Measurements from ENCODE around the gene UBTD1. TPM values are rescaled to one million over a fixed set of nuclear protein-coding genes. Genes with fewer than 3 reads are reported as not detected.
"Not testable (repeated sequence)": the region's sequence is repeated elsewhere in the genome, so short reads cannot be mapped to it uniquely, and the experiment has no call there.

UBTD1 gene
- total RNA-seq, 1 donor from 2014 or later: 45.1 TPM

DNA sequence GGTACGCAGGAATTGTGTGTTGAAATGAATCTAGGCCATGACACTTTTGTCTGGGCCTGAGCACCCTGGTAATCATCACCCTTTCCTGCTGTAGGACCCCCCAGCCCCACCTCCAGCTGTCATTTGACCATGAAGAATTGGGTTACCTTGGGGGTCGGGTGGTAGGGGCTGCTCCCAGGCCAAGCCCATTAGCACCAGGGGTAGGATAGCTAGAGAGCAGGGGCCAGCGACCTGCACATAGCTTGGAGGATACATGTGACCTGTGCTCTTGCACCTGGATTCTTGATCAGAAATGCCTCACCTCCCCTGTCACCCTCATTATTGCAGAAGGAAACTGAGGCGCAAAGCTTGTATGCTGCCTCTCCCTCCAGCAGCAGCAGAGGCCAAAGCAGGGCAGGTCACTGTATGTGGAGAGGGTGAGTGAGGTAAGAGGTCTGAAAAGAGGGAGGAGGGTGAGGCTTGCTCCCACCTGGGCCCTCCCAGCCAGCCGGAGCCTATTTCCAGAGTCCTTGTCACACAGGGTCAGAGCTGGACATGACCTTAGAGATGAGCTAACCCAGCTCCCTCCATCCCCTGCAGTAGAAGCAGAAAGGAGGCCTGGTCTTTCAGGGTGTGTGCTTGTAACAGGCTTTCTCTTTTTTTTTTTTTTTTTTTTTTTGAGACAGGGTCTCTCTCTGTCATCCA, 38.6 kb downstream of the UBTD1 start:
- DNase-seq (ENCODE audit: low read depth in 2 of 2): no peak

GRCh38 chr10:97538411-97538810, 39.7 kb downstream of the UBTD1 start:
- peak in 1 of 2 donors; percentile 53 for DNase-seq (ENCODE audit: low read depth in 2 of 2)

- no peak for DNase-seq (ENCODE audit: low read depth in 2 of 2)
Measured at GRCh38 chr10:97538839-97539238, 40.1 kb downstream of the UBTD1 start.

- no peak for DNase-seq (ENCODE audit: low read depth in 2 of 2)
Measured at GRCh38 chr10:97539523-97540200, 40.9 kb downstream of the UBTD1 start.

GRCh38 chr10:97540669-97541500, 42.2 kb downstream of the UBTD1 start:
- no peak for DNase-seq (ENCODE audit: low read depth in 2 of 2)

DNA sequence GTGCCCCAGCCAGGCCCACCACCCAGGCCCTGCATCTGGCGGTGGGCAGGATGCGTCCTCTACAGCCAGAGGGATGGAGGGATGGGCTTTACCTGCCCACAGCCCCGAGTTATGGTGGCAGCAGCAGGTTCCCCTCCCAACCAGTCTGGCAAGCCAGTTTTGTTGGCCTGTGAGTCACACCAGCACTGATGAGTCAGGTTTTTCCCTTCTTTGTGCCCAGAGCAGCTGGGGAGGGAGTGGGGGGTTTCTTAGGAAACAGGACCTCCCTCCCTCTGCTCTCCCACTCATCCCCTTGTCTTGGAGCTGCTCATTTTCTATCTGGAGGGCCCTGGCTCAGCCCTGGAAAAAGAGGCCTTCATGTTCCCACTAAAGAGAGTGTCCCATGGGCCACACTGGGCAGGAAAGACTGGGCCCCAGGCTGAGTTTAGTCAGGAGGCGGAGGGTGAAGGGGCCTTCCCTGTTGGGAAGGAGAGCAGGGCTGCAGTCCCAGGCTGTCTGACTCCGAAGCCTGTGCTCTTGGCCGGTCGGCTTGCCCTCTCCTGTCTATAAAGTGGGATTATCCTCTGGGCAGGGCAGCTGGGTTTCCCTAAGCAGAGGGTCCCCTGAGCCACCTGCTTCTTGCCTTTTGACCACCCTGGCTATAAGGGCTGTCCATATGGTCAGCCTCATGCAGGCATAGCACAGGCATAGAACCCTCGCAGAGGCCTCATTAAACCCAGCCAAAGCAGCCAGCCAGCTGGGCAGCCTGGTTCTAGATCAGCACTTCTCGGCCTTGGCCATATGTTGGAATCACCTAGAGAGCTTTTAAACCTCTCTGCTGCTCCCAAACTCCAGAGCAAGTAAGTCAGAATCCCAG, 43.7 kb downstream of the UBTD1 start:
- DNase-seq (ENCODE audit: low read depth in 2 of 2): peak; percentile 81 to 99

DNA sequence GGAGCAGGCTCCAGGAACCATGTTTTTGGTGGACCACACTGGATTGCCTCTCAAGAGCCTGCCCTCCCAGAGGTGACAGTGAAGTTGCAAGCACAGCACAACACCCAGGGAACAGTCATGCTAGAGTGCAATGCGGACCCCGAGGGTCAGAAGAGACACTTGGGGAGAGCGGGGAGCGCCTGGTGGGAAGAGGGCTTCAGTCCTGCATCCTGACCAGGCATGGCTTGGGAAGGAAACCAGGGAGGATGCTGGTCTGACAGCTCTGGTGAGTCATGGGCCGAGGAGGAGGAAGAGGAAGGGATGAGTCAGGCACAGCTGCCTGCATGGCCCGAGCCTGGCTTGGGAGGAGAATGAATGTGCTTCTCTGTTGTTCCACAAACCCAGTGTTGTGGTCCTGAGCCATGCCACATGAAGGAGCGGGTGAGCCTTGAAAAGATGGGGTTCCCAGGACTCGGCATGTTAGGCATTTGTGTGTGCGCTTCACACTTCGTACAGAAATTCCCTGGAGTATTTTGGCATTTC, 44.4 kb downstream of the UBTD1 start:
- DNase-seq (ENCODE audit: low read depth in 2 of 2): peak; percentile 88 to 99

DNA sequence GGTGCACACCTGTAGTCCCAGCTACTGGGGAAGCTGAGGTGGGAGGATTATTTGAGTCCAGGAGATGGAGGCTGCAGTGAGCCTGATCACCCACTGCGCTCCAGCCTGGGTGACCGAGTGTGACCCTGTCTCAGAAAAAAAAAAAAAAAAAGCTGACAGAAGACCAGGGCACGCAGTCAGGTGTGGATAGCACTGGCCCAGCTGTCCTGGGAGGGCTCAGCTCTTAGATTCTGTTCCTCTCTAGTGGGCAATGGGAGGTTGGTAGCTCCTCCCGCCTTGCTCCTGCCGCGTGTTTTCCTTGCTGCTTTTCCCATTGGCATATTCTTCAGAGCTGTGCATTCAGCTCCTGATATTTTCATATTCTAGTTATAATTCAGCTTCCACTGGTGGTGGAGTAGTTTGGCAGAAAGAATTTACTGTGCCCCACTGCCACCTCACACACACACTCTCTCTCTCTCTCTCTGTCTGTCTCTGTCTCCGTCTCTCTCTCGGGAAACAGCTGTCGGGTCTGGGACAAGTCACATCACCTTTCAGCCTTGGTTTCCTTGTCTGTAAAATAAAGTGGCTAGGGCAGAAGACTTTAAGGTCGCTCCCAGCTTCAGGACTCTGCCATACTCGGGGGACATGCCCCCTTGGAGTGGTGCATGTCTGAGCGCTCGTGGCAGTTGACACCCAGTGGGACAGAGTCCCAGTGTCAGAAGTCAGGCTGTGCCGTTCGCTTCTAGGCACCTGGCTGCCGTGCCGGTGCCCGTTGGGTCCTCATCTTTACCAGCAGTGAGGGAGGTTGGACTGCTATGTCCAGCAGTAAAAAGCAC, 47.9 kb downstream of the UBTD1 start:
- peak in 1 of 2 donors; percentile 56 for DNase-seq (ENCODE audit: low read depth in 2 of 2)

GRCh38 chr10:97547271-97547600, 48.5 kb downstream of the UBTD1 start:
- DNase-seq (ENCODE audit: low read depth in 2 of 2): no peak

DNA sequence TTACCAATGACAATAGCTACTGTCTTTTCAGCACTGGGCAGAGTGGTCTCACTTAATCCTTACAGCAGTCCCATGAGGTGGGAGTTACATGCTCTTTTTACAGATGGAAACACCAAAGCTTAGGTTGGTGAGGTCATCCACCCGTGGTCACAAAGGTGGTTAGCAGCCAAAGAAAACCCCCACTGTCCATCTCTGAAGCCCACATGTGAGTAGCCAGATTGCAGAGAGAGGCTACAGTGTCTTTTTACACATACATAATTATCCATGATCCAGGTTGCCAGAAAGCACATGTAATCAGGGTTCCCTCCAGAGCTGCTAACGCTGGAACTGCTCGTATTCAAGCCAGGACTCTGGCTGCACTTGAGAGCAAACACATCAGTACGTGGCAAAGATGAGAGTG, 49.2 kb downstream of the UBTD1 start:
- no peak for DNase-seq (ENCODE audit: low read depth in 2 of 2)

DNA sequence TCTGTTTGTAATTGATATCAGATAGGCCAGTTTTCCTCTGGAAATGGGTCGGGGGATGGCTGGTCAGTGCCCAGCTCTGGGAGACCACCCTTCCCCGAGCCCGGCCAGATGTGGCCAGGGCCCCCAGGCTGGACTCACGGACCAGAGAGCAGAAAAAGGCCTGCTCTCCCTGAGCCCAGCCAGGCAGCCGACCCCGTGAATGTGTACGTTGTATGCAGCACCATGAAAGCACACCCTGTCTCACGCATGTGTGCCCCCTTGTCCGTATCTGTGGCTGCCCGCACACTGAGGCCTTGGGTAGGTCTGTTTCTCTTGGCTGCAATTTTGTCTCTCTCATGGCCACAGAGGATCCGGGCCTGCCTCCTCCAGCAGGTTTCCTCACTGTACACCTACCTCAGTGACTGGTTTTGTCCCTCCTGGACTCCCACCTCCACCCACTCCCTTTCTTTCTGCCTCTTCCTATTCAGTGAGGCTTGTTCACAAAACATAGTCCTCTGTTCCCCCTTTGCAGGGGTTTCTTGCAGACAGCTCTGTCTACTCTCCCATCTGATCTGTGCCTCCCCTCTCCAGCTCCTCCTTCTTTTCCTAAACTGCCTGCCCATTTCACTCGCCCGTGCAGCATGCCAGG, 50.2 kb downstream of the UBTD1 start:
- no peak for DNase-seq (ENCODE audit: low read depth in 2 of 2)

DNA sequence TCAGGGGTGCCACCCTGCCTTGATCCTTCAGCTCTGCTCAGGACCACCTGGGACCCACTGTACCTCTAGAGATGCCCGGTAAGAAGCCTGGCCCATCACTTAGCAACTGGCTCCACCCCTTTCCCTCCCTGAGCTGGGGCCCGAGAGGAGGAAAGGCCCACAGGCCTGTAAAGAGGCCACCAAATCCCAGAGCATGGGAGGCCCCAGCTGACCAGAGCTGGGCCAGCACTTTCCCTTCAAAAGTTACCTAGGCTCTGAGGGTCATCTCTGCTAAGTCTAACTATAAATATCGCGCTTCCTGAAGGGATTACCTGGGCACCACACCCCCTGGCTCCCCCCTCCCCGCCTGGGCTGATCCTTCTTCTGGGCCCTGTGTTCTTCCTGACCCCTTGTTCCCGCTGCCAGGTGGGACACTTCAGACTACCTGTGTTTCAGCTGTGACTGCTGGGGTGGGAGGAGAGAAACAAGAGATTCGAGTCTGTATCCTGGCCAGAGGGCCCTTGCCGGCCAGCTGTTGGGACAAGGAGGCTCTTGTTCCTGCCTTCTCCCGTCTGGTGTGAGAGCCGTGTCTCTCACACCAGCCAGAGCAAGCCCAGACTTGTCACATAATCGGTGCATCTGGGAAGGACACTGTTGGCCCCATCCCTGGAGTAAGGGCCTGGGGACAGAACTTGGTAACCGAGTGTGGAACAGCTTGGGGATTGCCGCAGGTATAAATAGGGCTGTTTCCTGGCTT, 51.0 kb downstream of the UBTD1 start:
- DNase-seq (ENCODE audit: low read depth in 2 of 2): no peak

DNA sequence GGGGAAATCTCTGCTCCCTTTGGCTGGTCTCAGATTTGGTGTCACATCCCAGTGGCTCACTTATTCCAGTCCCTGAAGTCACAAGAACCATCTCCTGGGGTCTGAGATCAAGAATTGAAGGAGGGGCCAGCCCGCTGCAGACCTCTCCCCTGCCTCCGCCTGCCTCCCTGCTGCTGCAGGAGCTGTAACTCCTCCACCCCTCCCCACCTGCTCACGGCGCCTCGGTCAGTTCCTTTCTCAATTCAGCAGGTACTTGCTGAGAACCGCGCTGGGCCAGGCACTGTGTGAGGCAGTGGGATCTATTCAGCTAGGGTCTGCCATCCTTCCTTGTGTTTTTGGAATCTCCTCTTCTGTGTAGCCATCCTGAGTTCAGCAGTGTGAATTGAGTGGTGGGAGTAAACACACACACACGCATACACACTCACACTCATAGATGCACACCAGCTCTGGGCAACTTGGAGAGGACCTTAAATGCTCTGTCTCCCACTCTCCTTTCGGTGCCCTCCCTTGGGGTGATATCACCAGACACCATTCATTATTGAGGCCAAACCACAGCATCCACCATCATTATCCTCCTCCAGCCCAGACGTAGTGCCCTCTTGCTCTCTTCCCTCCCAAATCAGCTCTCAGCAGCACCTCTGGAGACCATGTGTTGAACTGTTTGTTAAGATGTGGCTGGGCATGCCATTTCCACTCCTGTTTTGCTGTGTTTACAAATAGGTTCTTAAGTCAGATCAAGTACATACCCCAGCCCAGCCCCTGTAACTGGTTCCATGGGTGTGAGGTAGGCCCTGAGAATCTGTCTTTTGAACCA, 51.8 kb downstream of the UBTD1 start:
- DNase-seq (ENCODE audit: low read depth in 2 of 2): no peak

DNA sequence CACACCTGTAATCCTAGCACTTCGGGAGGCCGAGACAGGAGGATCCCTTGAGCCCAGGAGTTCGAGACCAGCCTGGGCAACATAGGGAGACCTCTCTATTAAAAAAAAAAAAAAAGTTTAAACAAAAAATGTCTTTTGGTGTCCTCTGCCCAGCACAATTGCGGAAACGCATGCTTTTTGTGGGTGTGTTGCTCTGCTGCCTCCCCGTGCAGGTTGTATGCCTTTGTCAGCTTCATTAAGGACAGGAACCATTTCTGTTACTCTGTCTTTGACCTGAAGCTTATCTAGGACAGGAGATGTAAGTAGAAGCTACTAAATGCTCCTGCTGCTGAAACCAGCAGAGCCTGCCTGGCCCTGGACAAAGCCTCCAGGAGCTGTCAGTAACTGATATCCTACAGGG, 52.5 kb downstream of the UBTD1 start:
- DNase-seq (ENCODE audit: low read depth in 2 of 2): no peak

DNA sequence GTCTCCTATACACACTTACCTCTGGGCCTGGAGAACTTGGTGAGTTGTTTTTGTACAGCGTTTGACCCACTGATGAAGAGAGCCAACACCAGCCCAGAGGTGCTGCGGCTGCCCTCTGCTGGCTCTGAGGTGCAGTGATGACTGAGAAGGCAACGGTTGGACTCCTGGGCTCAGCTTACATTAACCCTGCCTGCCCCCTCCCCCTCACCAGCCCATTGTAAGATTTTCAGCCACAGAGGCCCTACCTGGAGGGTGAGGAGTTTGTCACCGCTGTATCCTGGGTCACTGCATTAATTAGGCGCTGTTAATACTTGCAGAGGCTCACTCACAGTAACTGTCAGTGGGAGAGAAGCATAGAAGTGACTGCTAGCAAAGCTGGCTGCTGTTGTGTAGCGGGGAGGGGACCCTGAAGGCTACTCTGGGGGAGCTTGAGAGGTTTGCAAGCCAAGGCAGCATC, 54.9 kb downstream of the UBTD1 start:
- peak; percentile 54 to 78 for DNase-seq (ENCODE audit: low read depth in 2 of 2)

DNA sequence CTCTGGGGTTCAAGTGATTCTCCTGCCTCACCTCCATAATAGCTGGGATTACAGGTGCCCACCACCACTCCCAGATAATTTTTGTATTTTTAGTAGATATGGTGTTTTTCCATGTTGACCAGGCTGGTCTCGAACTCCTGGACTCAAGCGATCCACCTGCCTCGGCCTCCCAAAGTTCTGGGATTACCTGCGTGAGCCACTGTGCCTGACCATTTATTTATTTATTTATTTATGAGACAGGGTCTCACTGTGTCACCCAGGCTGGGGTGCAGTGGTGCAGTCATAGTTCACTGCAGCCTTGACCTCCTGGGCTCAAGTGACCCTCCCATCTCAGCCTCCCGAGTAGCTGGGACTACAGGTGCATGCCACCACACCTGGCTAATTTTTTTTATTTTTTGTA, 55.6 kb downstream of the UBTD1 start:
- not testable (repeated sequence) for DNase-seq (ENCODE audit: low read depth in 2 of 2)

- DNase-seq (ENCODE audit: low read depth in 2 of 2): not testable (repeated sequence)
Measured at GRCh38 chr10:97555541-97555940, 56.8 kb downstream of the UBTD1 start.

DNA sequence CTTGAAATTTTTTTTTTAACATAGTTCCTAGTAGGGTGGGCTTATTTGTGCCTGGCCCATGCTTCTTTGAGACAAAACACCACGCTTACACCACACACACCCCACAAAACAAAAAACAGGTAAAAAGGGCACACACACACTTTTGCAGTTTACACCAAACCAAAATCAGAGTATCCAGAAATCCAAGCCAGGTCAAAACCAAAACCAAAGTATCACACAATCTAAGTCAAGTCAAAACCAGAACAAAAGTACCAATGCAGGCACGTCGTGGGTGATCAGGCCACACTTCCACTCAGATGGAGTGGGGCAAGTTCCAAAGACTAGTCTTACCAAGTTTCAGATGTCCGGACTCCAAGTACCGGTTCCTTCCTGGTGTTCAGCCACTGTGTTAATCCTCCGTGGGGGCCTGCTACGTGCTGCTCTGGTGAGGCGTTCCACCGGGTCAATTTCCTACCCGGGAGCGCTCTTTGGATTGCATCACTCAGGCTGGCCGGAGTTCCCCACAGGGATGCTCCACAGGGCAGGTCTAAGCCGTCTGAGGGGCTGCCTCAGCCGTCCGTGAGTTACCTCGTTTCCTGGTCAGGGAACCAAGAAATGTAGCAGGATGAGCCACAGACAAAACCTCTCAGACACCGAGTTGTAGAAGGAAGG, 62.1 kb downstream of the UBTD1 start:
- peak in 1 of 2 donors; percentile 51 for DNase-seq (ENCODE audit: low read depth in 2 of 2)
